ENCODE results near the gene CCDC57. TPM values are rescaled to one million over a fixed set of nuclear protein-coding genes. Genes with fewer than 3 reads are reported as not detected.

The CCDC57 gene
- total RNA-seq, 1 donor from 2014 or later = 50.5 TPM

DNA sequence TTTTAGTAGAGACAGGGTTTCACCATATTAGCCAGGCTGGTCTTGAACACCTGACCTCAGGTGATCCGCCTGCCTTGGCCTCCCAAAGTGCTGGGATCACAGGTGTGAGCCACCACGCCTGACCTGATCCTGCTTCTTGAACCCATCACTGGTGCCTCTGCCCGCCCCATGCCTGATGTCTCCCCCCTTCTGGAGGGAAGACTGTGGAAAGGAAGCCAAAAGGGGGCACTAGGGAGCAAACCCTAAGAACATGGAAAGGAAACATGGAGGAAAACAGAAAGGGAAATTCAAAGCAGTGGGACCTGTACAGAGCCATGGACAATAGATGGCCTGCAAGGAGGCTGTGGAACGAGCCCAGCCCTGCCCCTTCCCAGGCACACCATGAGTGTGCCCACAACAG lies 83.5 kb downstream of the CCDC57 start:
- Histone ChIP-seq H3K36me3 (no peaks in the 10 kb centered on the region), H3K4me1 (no peaks in the 10 kb centered on the region), H3K4me3 (no peak overlapping the region), H3K27me3 (no peaks in the 10 kb centered on the region), H3K27ac (no peak overlapping the region), H3K9me3 (no peaks in the 10 kb centered on the region)
- TF ChIP-seq CTCF (IDR thresholded peaks at IDR 0.05) = no peak
- peak; percentile 4 for ATAC-seq
- intact Hi-C loops (cut with DNase I) = no loop called here
- DNase-seq = no peak

- intact Hi-C loops (cut with DNase I) = no loop called here
- Histone ChIP-seq H3K27ac (no peak overlapping the region), H3K4me3 (no peak overlapping the region), H3K9me3 (no peaks in the 10 kb centered on the region), H3K4me1 (no peaks in the 10 kb centered on the region), H3K27me3 (no peaks in the 10 kb centered on the region), H3K36me3 (no peaks in the 10 kb centered on the region)
- no peak for DNase-seq
- no peak for TF ChIP-seq CTCF (IDR thresholded peaks at IDR 0.05)
- no peak for ATAC-seq
These were observed 84.4 kb downstream of the CCDC57 start for GRCh38 chr17:82128287-82128686.

DNA sequence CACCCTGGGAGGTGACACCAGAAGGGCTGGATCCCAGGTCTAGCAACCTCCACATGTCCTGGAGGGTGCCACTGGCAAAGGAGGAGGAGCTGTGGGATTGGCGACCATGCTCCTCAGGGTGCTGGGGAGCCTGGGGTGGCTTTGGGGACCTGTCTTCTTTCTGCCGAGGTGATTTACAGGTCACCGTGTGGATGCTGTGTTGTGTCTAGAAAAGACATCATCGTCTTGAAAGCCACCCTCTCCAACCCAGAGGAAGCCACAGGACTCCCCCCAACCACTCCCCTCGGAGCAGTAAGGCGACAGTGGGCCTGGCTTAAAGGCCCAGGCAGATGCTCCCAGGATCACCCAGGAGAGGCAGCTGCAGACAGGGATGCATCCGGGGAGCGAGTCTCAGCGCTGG lies 84.9 kb downstream of the CCDC57 start:
- no peak for TF ChIP-seq CTCF (IDR thresholded peaks at IDR 0.05)
- H3K4me3 ChIP-seq = no peak overlapping the region
- H3K4me1 ChIP-seq = no peaks in the 10 kb centered on the region
- peak; percentile 11 for ATAC-seq
- no peaks in the 10 kb centered on the region for H3K9me3 ChIP-seq
- H3K27ac ChIP-seq = no peak overlapping the region
- intact Hi-C loops (cut with DNase I) = no loop called here
- H3K27me3 ChIP-seq = no peaks in the 10 kb centered on the region
- H3K36me3 ChIP-seq = no peaks in the 10 kb centered on the region
- DNase-seq = no peak

- intact Hi-C loops (cut with DNase I) = no loop called here
- DNase-seq (no peak), ATAC-seq (no peak)
- Histone ChIP-seq H3K4me3 (no peak overlapping the region), H3K27ac (no peak overlapping the region), H3K9me3 (no peaks in the 10 kb centered on the region), H3K27me3 (no peaks in the 10 kb centered on the region), H3K4me1 (no peaks in the 10 kb centered on the region), H3K36me3 (no peaks in the 10 kb centered on the region)
- no peak for TF ChIP-seq CTCF (IDR thresholded peaks at IDR 0.05)
These were observed 85.4 kb downstream of the CCDC57 start for GRCh38 chr17:82127315-82127595.

GRCh38 chr17:82126556-82127314 lies 85.9 kb downstream of the CCDC57 start:
- no peak for TF ChIP-seq CTCF (IDR thresholded peaks at IDR 0.05)
- no peak overlapping the region for H3K4me3 ChIP-seq
- ATAC-seq (peak; percentile 28), DNase-seq (no peak)
- H3K4me1 ChIP-seq = no peaks in the 10 kb centered on the region
- H3K27me3 ChIP-seq = no peaks in the 10 kb centered on the region
- no peaks in the 10 kb centered on the region for H3K36me3 ChIP-seq
- intact Hi-C loops (cut with DNase I) = no loop called here
- H3K9me3 ChIP-seq = no peaks in the 10 kb centered on the region
- H3K27ac ChIP-seq = peak overlapping the region; percentile 24

- TF ChIP-seq CTCF (IDR thresholded peaks at IDR 0.05) = no peak
- H3K4me3 ChIP-seq = no peak overlapping the region
- H3K27me3 ChIP-seq = no peaks in the 10 kb centered on the region
- H3K4me1 ChIP-seq = no peaks in the 10 kb centered on the region
- no peak overlapping the region for H3K27ac ChIP-seq
- H3K36me3 ChIP-seq = no peaks in the 10 kb centered on the region
- no peaks in the 10 kb centered on the region for H3K9me3 ChIP-seq
- intact Hi-C loops (cut with DNase I) = no loop called here
- no peak for DNase-seq
- no peak for ATAC-seq
These were observed 88.5 kb downstream of the CCDC57 start for GRCh38 chr17:82124101-82124500.

Data from upper lobe of right lung (tissue), 1 donor.